Measurements from ENCODE around the gene JAK2. TPM values are rescaled to one million over a fixed set of nuclear protein-coding genes. Genes with fewer than 3 reads are reported as not detected.

JAK2 gene
- total RNA-seq, 3 donors from 2014 or later, result 17.0 to 24.4 (median 17.5) TPM

DNA sequence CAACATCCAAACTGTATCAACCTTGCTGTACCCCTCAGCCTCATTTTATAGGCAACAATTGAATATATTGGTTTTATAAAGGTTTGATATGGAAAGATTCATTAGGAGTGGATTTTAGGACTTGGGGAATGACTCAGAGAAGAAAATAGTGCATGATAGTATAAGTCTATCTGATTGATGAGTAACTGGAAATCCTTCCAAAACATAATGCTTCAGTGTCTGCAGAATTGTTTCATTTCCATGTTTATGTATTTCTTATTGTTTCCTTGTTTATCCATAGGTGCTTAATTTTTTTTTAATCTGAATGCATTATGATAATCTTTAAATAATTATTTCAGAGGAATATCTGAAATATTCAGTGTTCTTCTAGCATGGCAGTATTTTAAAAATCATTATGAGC, 12.6 kb downstream of the JAK2 start:
- TF ChIP-seq, protein P1, sequence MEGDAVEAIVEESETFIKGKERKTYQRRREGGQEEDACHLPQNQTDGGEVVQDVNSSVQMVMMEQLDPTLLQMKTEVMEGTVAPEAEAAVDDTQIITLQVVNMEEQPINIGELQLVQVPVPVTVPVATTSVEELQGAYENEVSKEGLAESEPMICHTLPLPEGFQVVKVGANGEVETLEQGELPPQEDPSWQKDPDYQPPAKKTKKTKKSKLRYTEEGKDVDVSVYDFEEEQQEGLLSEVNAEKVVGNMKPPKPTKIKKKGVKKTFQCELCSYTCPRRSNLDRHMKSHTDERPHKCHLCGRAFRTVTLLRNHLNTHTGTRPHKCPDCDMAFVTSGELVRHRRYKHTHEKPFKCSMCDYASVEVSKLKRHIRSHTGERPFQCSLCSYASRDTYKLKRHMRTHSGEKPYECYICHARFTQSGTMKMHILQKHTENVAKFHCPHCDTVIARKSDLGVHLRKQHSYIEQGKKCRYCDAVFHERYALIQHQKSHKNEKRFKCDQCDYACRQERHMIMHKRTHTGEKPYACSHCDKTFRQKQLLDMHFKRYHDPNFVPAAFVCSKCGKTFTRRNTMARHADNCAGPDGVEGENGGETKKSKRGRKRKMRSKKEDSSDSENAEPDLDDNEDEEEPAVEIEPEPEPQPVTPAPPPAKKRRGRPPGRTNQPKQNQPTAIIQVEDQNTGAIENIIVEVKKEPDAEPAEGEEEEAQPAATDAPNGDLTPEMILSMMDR (IDR thresholded peaks at IDR 0.05), result no peak
- Histone ChIP-seq H3K36me3 (ENCODE audit: low read depth) (no peaks in the 10 kb centered on the region), H3K9me3 (peaks cover 2% of the 10 kb centered on the region), H3K4me3 (no peak overlapping the region), H3K4me1 (ENCODE audit: low read depth) (no peaks in the 10 kb centered on the region)
- no peak for ATAC-seq
- no peak for DNase-seq
- intact Hi-C loops (cut with DNase I, micrococcal nuclease), result no loop called here

DNA sequence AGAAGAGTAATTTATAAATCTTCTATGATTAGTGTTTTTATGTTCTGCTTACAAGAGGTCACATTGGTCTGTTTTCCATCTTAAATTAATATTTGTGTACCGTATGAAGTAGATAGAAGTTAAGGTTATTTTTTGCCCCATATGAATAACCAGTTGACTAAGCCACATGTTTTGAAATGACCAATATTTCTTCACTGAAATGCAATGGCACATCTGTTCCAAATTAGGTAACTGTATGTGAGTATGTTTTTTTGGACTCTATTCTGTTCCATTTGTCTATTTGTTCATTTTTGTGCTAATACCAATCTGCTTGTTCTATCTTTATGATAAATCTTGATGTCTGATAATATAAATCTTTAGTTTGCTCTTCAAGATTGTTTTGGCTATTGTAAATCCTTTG, 17.7 kb downstream of the JAK2 start:
- Histone ChIP-seq H3K36me3 (ENCODE audit: low read depth) (no peaks in the 10 kb centered on the region), H3K4me3 (no peak overlapping the region), H3K4me1 (ENCODE audit: low read depth) (no peaks in the 10 kb centered on the region), H3K9me3 (peaks cover 7% of the 10 kb centered on the region)
- intact Hi-C loops (cut with DNase I, micrococcal nuclease), result no loop called here
- no peak for ATAC-seq
- TF ChIP-seq, protein P1 (IDR thresholded peaks at IDR 0.05), result no peak
- DNase-seq, result no peak

DNA sequence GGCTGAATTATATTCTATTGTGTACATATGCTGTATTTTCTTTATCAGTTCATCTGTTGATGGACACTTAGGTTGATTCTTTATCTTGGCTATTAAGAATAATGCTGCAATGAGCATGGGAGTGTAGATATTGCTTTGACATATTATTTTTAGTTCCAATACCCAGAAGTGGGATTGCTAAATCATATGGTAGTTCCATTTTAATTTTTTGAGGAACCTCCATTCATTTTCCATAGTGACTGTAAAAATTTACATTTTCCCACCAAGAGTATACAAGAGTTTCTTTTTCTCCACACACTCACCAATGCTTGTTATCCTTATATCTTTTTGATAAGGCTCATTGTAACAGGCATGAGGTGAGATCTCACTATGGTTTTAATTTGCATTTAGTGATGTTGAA, 19.4 kb downstream of the JAK2 start:
- intact Hi-C loops (cut with DNase I, micrococcal nuclease), result no loop called here
- ATAC-seq (no peak), DNase-seq (no peak)
- H3K36me3 ChIP-seq (ENCODE audit: low read depth), result no peaks in the 10 kb centered on the region
- H3K9me3 ChIP-seq, result peaks cover 7% of the 10 kb centered on the region
- TF ChIP-seq, protein P1 (IDR thresholded peaks at IDR 0.05), result no peak
- no peak overlapping the region for H3K4me3 ChIP-seq
- no peaks in the 10 kb centered on the region for H3K4me1 ChIP-seq (ENCODE audit: low read depth)

DNA sequence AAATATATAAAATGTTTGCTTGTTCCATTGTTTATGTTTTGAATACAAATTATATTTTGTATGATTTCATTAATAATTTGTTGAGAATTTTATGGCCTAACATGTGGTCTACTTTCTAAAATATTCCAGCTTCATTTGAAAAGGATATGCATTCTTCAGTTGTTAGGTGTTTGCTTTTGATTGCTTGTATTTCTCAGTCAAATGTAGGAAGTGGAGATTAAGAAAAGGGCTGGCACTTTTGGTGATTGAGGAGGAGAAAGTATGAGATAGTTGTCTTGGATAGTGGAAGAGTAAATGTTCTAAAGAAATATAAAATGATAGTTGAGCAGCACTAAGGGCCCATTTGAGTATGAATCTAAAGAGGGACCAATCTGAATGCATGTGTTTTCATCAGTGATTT, 23.1 kb downstream of the JAK2 start:
- TF ChIP-seq, protein P1 (IDR thresholded peaks at IDR 0.05), result no peak
- no peaks in the 10 kb centered on the region for H3K36me3 ChIP-seq (ENCODE audit: low read depth)
- intact Hi-C loops (cut with DNase I, micrococcal nuclease), result no loop called here
- DNase-seq, result no peak
- H3K9me3 ChIP-seq, result peaks cover 7% of the 10 kb centered on the region
- no peak for ATAC-seq
- H3K4me1 ChIP-seq (ENCODE audit: low read depth), result no peaks in the 10 kb centered on the region
- no peak overlapping the region for H3K4me3 ChIP-seq

DNA sequence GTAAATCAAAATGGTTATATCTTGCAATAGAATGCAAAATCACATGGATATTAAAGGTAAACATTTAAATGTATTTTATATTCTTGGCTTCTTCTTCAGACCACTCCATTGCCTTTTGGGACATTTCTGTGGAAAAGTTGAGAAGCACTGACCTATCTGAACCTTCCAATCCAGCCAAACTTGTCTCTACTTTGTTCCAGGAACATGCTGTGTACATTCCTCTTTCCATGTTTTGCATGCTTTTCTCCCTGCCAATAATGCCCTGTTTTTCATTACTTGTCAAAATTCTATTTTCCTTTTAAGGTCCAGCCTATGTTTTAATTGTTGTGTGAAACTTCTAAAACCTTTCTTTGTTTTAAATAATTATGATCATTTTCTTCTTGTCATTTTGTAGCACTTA, 28.3 kb downstream of the JAK2 start:
- intact Hi-C loops (cut with DNase I, micrococcal nuclease), result no loop called here
- ATAC-seq (no peak), DNase-seq (no peak)
- H3K4me3 ChIP-seq, result no peak overlapping the region
- H3K4me1 ChIP-seq (ENCODE audit: low read depth), result no peaks in the 10 kb centered on the region
- peaks cover 8% of the 10 kb centered on the region for H3K9me3 ChIP-seq
- TF ChIP-seq, protein P1 (IDR thresholded peaks at IDR 0.05), result no peak
- no peaks in the 10 kb centered on the region for H3K36me3 ChIP-seq (ENCODE audit: low read depth)

DNA sequence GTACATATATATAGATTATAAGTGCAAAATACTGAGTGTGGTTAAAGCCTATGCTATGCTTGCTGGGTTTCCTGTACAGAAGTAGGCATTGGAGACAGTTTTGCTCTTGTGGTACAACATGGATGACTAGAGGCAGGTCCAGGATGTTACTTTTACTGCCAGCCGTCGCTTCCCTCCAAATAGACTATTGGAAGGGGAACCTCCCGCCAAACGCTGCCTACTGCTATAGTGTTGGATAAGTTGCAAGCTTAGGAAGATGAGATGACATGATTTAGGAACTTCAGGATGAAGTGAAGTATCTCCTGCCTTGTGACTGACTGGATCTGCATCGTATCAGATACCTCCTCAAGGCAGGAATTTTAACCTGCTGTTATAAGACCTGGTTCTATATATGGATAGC, 30.9 kb downstream of the JAK2 start:
- intact Hi-C loops (cut with DNase I, micrococcal nuclease), result no loop called here
- H3K4me1 ChIP-seq (ENCODE audit: low read depth), result no peaks in the 10 kb centered on the region
- no peak for ATAC-seq
- DNase-seq, result no peak
- no peaks in the 10 kb centered on the region for H3K36me3 ChIP-seq (ENCODE audit: low read depth)
- H3K4me3 ChIP-seq, result no peak overlapping the region
- peaks cover 14% of the 10 kb centered on the region for H3K9me3 ChIP-seq
- TF ChIP-seq, protein P1 (IDR thresholded peaks at IDR 0.05), result no peak
